HTERT RPE-1 (cell line): ENCODE data around the gene LST1.
"Not testable (repeated sequence)": the region's sequence is repeated elsewhere in the genome, so short reads cannot be mapped to it uniquely, and the experiment has no call there.

Experiments
- in situ Hi-C: fragments of 300-500 bp; cut with MboI; formaldehyde crosslinking; loops from 4 replicates; pipeline ENCODE4 v1.14.3; 2020; ENCODE audit warnings: low sequenced_read_pairs

The LST1 gene

GRCh38 chr6:31580438-31580740 is 5.7 kb upstream of the LST1 start:
- in situ Hi-C loops: no loop called here

- in situ Hi-C loops: no loop called here
These were observed 5.2 kb upstream of the LST1 start for GRCh38 chr6:31580807-31581433.

- in situ Hi-C loops: no loop called here
These were observed 4.4 kb upstream of the LST1 start for GRCh38 chr6:31581434-31582229.

- in situ Hi-C loops: no loop called here
These were observed 3.8 kb upstream of the LST1 start, which contains the start of gene LTB for GRCh38 chr6:31582230-31582643. LTB (minus strand) TSS chr6:31582424; CDS start chr6:31582417, 7 bp downstream.

- in situ Hi-C loops: no loop called here
These were observed 586 bp upstream of the LST1 start for GRCh38 chr6:31585491-31585890.

GRCh38 chr6:31586599-31587281 is 663 bp downstream of the LST1 start:
- in situ Hi-C loops: no loop called here

GRCh38 chr6:31587791-31588777 is 2.0 kb downstream of the LST1 start:
- in situ Hi-C loops: no loop called here

- in situ Hi-C loops: no loop called here
These were observed 3.0 kb downstream of the LST1 start for GRCh38 chr6:31588871-31589650.

GRCh38 chr6:31590691-31591090 is 4.6 kb downstream of the LST1 start:
- in situ Hi-C loops: not testable (repeated sequence)

GRCh38 chr6:31592396-31592771 is 6.3 kb downstream of the LST1 start:
- in situ Hi-C loops: no loop called here

GRCh38 chr6:31597006-31597405 is 10.9 kb downstream of the LST1 start:
- in situ Hi-C loops: no loop called here

- in situ Hi-C loops: no loop called here
These were observed 21.2 kb downstream of the LST1 start for GRCh38 chr6:31607317-31607716.

GRCh38 chr6:31609519-31610406 is 23.7 kb downstream of the LST1 start:
- in situ Hi-C loops: no loop called here

- in situ Hi-C loops: no loop called here
These were observed 24.9 kb downstream of the LST1 start for GRCh38 chr6:31610968-31611367.

GRCh38 chr6:31614075-31614619 is 28.1 kb downstream of the LST1 start:
- in situ Hi-C loops: no loop called here

- in situ Hi-C loops: no loop called here
These were observed 28.9 kb downstream of the LST1 start, which contains the start of gene AIF1 for GRCh38 chr6:31614684-31615578. AIF1 (plus strand) TSS chr6:31615234; CDS start chr6:31615330, 96 bp downstream.

- in situ Hi-C loops: no loop called here
These were observed 29.7 kb downstream of the LST1 start for GRCh38 chr6:31615748-31616147.

- in situ Hi-C loops: no loop called here
These were observed 30.9 kb downstream of the LST1 start for GRCh38 chr6:31617010-31617409.
